Heart right ventricle (tissue), 16 donors: Measurements from ENCODE around the gene SYPL2. TPM values are rescaled to one million over a fixed set of nuclear protein-coding genes. Genes with fewer than 3 reads are reported as not detected.

Source experiments
- ATAC-seq, 8 donors: fragments of 200-7000 bp; cut with Tn5 transposase; one replicate each; pipeline ENCODE4 v1.9.1; 2020; ENCODE audit warnings: mild to moderate bottlenecking in 8 of 8, moderate library complexity in 8 of 8, moderate number of reproducible peaks in 1 of 8
- DNase-seq, 2 donors: peaks; one replicate each; pipeline ENCODE4 v3.0.0-alpha.2; 2020
- H3K27ac ChIP-seq, 10 donors: fragments of 200-600 bp; sonication (generic) in 2 of 10; one replicate each; pipeline versions ENCODE4 v1.5.0 to v1.8.0; 2020 to 2022; ENCODE audit warnings: mild to moderate bottlenecking in 3 of 10
- H3K27me3 ChIP-seq, 7 donors: fragments of 200-600 bp; one replicate each; pipeline ENCODE4 v1.8.0; 2021 to 2022; ENCODE audit warnings: mild to moderate bottlenecking in 2 of 7
- H3K36me3 ChIP-seq, 9 donors: fragments of 200-600 bp; sonication (generic) in 1 of 9; one replicate each; pipeline versions ENCODE4 v1.5.0 to v1.8.0; 2020 to 2022; ENCODE audit warnings: mild to moderate bottlenecking in 2 of 9
- H3K4me1 ChIP-seq, 9 donors: fragments of 200-600 bp; sonication (generic) in 1 of 9; one replicate each; pipeline versions ENCODE4 v1.5.0 to v1.8.0; 2020 to 2022; ENCODE audit warnings: mild to moderate bottlenecking in 4 of 9
- H3K4me3 ChIP-seq, 10 donors: fragments of 200-600 bp; sonication (generic) in 2 of 10; one replicate each; pipeline versions ENCODE4 v1.5.0 to v1.8.0; 2020 to 2022; ENCODE audit warnings: mild to moderate bottlenecking in 7 of 10, moderate library complexity in 2 of 10
- H3K9me3 ChIP-seq, 11 donors: fragments of 200-600 bp in 10 of 11; sonication (generic) in 2 of 11; one replicate each; pipeline versions ENCODE4 v1.5.0 to v1.8.0; 2013 to 2022; ENCODE audit warnings: mild to moderate bottlenecking in 2 of 11, control low read depth in 1 of 11, moderate library complexity in 1 of 11
- WGBS, 2 donors: extraction: QIAGEN DNeasy Blood & Tissue Kit; methylation state at CpG; one replicate each; pipeline ENCODE4 v1.1.7; 2013; ENCODE audit warnings: inconsistent platforms in 1 of 2; 5-methylcytosine and 5-hydroxymethylcytosine counted together
- intact Hi-C, 10 donors: fragments of 100-400 bp; cut with DNase I; formaldehyde crosslinking; loops; one replicate each; pipeline versions ENCODE4 v1.11.1 to v1.14.2; 2022
- polyA plus RNA-seq, 2 donors: library from polyadenylated mRNA; stranded (reverse); fragments of 200-250 nt; gene quantifications; one replicate each; pipeline ENCODE4 v1.2.3, GENCODE V29; 2013
- total RNA-seq, 10 donors: library from RNA; stranded (reverse); fragmentation: NEBNext Ultra II Directional in 3 of 10; extraction: Animal tissue kit (Norgen Biotek cat#: 25700) in 3 of 10; gene quantifications; one replicate each; pipeline versions ENCODE4 v1.2.1 to v1.2.4, GENCODE V29; 2021 to 2023
- TF ChIP-seq, protein P1 (sequence below), 9 donors: fragments of 200-600 bp; sonication (generic) in 2 of 9; IDR thresholded peaks; one replicate each; pipeline versions ENCODE4 v1.5.0 to v1.8.0; 2021 to 2022; ENCODE audit warnings: antibody characterized with exemption in 9 of 9, mild to moderate bottlenecking in 5 of 9, moderate library complexity in 1 of 9
- donor health status: Arrhythmogenic right ventricular cardiomyopathy.
- donor health status: ischemic (EF 13 %, LVEDD 7.1; RV severe dilation, severe dysfunction).
- donor health status: healthy with polysubstance abuse.
- donor health status: DM: no; HTN: yes; CAD: no.
- donor health status: DM: no; HTN: no; CAD: no.
- donor health status: ischemic (EF 25% LVEDD 6.9; RV normal size, moderate dysfunction).
- donor health status: ischemic (EF 25% LVEDD 5.7; RV mildly dilated, moderate dysfunction).
- donor health status: healthy.
- donor health status: DM: yes; HTN: yes; CAD: no.
- donor health status: Ischemic cardiomyopathy.
- donor health status: ischemic (EF 35%, LVEDD 5.7; RV mildly dilated, moderate dysfunction).
- donor health status: nonischemic (EF 11% LVEDD 7.7; RV severe dilation, severe dysfunction).
- donor health status: DM: yes; HTN: yes; CAD: no.
- donor health status: PGD.
- donor health status: ischemic (EF 29% LVEDD 5.4; RV normal size, mild dysfunction).
- donor health status: nonischemic (EF 23%, LVEDD 6.1; RV moderate dilation, normal function).

The SYPL2 gene
- total and polyA plus RNA-seq, 12 donors: 15.0 to 47.3 (median 26.8) TPM

DNA sequence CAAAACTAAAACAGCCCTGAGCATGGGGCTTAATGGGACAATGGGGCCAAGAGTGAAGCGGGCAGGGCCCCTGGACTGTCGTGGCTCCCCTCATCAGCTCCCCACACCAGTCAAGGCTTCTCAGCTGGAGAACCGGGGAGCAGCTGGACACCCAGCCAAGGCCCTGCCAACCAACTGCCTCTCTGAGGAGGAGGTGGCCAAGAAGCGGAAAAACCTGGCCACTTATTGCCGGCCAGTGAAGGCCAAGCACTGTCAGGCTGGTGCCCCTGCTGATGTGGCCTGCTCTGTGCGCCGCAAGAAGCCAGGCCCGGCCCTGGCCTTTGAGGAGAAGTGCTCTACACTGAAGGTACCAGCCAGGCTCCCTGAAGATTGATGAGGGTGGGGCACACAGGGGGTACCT, 25.0 kb downstream of the SYPL2 start:
- Histone ChIP-seq H3K27ac (peak overlapping the region in 1 of 10 donors; percentile 45), H3K4me3 (no peak overlapping the region), H3K4me1 (peaks cover 0 to 29% (median 21%) of the 10 kb centered on the region in 9 donors), H3K9me3 (no peaks in the 10 kb centered on the region), H3K27me3 (no peaks in the 10 kb centered on the region), H3K36me3 (peaks cover 0 to 43% (median 7%) of the 10 kb centered on the region in 9 donors)
- DNase-seq: no peak
- intact Hi-C loops: loop anchor here in 5 of 10 donors (2.0 kb wide), 2 partner anchors 39 to 41 kb away; no protein-coding TSS in a partner anchor
- ATAC-seq: no peak
- TF ChIP-seq, protein P1, sequence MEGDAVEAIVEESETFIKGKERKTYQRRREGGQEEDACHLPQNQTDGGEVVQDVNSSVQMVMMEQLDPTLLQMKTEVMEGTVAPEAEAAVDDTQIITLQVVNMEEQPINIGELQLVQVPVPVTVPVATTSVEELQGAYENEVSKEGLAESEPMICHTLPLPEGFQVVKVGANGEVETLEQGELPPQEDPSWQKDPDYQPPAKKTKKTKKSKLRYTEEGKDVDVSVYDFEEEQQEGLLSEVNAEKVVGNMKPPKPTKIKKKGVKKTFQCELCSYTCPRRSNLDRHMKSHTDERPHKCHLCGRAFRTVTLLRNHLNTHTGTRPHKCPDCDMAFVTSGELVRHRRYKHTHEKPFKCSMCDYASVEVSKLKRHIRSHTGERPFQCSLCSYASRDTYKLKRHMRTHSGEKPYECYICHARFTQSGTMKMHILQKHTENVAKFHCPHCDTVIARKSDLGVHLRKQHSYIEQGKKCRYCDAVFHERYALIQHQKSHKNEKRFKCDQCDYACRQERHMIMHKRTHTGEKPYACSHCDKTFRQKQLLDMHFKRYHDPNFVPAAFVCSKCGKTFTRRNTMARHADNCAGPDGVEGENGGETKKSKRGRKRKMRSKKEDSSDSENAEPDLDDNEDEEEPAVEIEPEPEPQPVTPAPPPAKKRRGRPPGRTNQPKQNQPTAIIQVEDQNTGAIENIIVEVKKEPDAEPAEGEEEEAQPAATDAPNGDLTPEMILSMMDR (IDR thresholded peaks at IDR 0.05): no peak
- WGBS, 2 donors: 95 to 96% methylated on average over 8 of the region's 8 CpGs

DNA sequence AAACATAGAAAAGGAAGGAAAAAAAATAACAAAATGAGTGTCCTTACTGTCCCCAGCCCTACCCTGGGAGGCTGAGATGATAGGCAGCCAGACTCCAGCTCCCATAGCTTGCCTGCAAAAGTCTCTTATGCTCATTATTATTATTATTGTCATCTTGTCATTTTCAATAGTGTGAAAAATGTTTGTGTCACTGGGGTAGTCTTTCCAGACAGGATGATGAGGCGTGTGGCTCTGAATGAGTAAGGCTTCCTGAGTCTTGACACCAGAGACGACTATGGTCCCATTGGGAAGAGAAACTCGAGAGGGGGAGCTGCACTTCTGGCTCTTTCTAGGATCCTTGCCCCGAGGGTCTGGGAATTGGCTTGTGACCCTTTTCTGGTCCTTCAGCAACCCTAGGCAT, 26.4 kb downstream of the SYPL2 start:
- peaks cover 0 to 47% (median 8%) of the 10 kb centered on the region in 9 donors for H3K36me3 ChIP-seq
- no peaks in the 10 kb centered on the region for H3K9me3 ChIP-seq
- no peak for DNase-seq
- H3K4me1 ChIP-seq: peaks cover 0 to 31% (median 21%) of the 10 kb centered on the region in 9 donors
- TF ChIP-seq, protein P1 (IDR thresholded peaks at IDR 0.05): no peak
- H3K4me3 ChIP-seq: no peak overlapping the region
- H3K27ac ChIP-seq: no peak overlapping the region
- WGBS, 2 donors: 68% methylated on average over 4 of the region's 4 CpGs
- H3K27me3 ChIP-seq: no peaks in the 10 kb centered on the region
- no peak for ATAC-seq
- intact Hi-C loops: loop anchor here in 3 of 10 donors (1.0 to 2.0 kb wide), 2 partner anchors 40 kb away; no protein-coding TSS in a partner anchor

DNA sequence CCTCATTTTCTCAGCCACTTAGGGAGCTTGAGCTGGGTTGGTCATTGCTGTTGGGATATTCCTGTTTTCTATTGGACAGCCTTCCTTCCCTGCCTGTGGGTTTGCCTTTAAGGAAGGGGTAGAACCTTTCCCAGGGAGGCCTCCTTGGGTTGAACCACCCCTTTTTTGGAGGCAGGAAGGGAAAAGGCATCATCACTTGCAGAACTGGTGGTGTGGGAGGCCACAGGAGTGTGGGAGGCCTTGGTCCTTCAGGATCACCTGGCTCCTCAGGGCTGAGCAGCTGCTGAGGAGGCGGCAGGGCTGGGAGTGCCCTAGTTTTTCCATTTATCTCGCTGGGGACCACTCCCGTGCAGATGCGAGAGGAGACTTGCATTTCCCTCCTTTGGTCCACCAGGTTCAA, 26.9 kb downstream of the SYPL2 start:
- Histone ChIP-seq H3K4me1 (peaks cover 0 to 36% (median 21%) of the 10 kb centered on the region in 9 donors), H3K9me3 (no peaks in the 10 kb centered on the region), H3K27ac (peak overlapping the region in 6 of 10 donors; percentile 46 to 90 (median 78)), H3K27me3 (no peaks in the 10 kb centered on the region), H3K4me3 (peak overlapping the region in 2 of 10 donors; percentile 74 to 88), H3K36me3 (peaks cover 0 to 47% (median 8%) of the 10 kb centered on the region in 9 donors)
- ATAC-seq (no peak), DNase-seq (no peak)
- intact Hi-C loops: loop anchor here in 3 of 10 donors (1.0 to 2.0 kb wide), 2 partner anchors 39 to 40 kb away; no protein-coding TSS in a partner anchor
- TF ChIP-seq, protein P1 (IDR thresholded peaks at IDR 0.05): no peak
- 66 to 73% methylated on average over 4 of the region's 4 CpGs for whole genome bisulfite sequencing, 2 donors

DNA sequence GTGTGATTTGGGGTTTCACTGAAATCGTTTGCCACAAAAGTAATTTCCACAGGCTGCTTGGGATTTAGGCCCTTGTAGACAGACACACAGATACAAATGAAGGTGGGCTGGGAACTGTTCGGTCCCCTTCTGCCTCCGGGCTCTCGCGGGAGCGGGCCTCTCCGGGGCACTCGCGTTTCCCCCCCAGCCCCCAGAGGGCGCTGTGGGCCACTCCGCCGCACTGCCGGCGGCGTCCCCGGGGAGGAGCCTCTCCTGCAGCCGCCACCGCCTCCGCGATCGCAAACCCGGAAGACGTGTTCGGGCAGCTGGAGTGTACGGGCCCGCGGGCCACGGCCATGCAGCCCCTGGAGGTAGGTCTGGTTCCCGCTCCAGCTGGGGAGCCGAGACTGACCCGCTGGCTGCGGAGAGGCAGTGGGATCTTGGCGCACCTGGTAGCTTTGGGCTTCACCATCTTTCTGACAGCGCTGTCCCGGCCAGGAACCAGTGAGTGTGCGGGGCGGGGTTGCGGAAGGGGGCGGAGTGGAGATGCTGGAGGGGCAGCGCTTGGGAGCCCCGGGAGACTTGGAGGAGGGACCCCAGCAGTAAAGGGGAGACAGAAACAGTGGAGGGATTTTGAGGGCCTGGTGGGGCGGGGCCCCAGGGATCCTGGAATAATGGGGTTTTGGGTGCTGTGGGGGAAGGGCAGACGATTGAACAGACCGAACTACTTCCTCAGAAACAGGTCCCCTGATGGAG, 27.6 kb downstream of the SYPL2 start, which contains the start of gene CYB561D1:
Gene CYB561D1 (plus strand): TSS at position 290 of the 735 bp plus-strand sequence. CDS start 46 bp downstream, at position 336.
- WGBS, 2 donors: 0 to 1% methylated on average over 44 of the region's 44 CpGs
- Histone ChIP-seq H3K4me3 (peak within 1 kb of the TSS; percentile 56 to 98 (median 86)), H3K9me3 (no peaks in the 10 kb centered on the region), H3K36me3 (peaks cover 0 to 44% (median 8%) of the 10 kb centered on the region in 9 donors), H3K4me1 (peaks cover 0 to 42% (median 21%) of the 10 kb centered on the region in 9 donors), H3K27me3 (no peaks in the 10 kb centered on the region), H3K27ac (peak within 1 kb of the TSS in 9 of 10 donors; percentile 46 to 92 (median 79))
- TF ChIP-seq, protein P1 (IDR thresholded peaks at IDR 0.05): peak; percentile 92 to 100 (median 97)
- peak; percentile 88 to 95 (median 93) for ATAC-seq
- intact Hi-C loops: loop anchor here in 5 of 10 donors (1.0 to 2.0 kb wide), 2 partner anchors 38 to 39 kb away; no protein-coding TSS in a partner anchor
- peak; percentile 85 to 91 for DNase-seq
